OCI-M2 (cell line): Measurements from ENCODE around the gene UNC5A.
"Not testable (repeated sequence)": the region's sequence is repeated elsewhere in the genome, so short reads cannot be mapped to it uniquely, and the experiment has no call there.

Experiments used
- DNase-seq: peaks from one replicate; lab custom pipeline; 2025; ENCODE audit not compliant: unreplicated experiment; lab: John Stamatoyannopoulos, UW

Gene UNC5A

GRCh38 chr5:176861276-176861675, 50.9 kb downstream of the UNC5A start:
- DNase-seq = no peak

DNA sequence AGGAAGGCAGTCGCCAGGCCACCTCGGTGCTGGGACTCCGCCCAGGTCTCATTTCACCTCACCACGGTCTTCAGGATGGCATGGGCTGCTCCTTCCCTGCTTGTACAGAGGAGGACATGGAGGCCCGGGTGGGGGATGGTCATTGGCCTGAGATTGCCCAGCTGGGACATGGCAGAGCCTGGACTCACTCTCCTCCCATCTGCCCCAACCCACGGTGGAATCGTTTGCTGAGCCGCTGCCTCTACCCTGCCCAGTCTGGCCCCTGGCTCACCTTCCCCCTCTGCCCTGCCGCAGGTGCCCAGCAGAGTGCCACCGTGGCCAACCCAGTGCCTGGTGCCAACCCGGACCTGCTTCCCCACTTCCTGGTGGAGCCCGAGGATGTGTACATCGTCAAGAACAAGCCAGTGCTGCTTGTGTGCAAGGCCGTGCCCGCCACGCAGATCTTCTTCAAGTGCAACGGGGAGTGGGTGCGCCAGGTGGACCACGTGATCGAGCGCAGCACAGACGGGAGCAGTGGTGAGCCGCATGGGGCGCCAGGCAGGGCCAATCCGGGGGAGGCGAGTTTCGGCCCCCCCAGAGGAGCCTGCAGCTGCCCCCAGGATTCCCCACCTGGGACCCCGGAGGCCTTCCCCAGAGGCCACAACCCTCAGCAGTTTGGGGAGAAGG, 52.1 kb downstream of the UNC5A start:
- DNase-seq = no peak

DNA sequence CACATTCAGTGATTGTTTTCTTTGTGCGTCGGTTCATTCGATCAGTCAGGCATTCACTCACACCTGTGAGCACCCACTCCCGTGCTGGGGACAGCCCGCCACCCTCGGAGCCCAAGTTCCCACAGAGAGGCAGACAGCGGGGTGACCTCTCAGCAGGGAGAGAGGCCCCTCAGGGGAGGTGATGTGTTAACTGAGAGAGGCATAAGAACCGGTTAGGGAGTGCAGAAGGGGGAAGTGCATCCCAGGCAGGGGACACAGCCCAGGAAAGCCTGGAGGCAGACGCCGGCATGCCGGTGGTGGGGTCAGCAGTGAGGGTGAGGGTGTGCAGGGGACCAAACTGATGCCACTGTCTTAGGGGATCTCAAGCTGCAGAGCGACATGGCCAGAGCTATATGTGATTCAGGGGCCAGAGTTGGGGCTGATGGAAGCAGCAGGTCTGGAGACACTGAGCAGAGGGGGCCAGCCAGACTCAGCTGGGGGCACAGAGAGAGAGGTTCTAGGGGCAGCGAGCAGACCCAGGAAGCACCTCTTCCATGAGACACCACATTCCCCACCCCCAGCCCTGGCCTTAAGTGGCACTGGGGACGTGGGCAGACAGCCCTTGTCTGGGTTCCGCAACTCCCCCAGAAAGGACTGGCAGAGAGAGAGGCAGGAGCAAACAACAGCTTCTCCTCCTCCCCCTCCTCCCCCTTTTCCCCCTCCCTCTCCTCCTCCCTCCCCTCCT, 52.8 kb downstream of the UNC5A start:
- DNase-seq = no peak

GRCh38 chr5:176863765-176864098, 53.4 kb downstream of the UNC5A start:
- no peak for DNase-seq

- DNase-seq = no peak
These were observed 54.4 kb downstream of the UNC5A start for GRCh38 chr5:176864755-176865154.

DNA sequence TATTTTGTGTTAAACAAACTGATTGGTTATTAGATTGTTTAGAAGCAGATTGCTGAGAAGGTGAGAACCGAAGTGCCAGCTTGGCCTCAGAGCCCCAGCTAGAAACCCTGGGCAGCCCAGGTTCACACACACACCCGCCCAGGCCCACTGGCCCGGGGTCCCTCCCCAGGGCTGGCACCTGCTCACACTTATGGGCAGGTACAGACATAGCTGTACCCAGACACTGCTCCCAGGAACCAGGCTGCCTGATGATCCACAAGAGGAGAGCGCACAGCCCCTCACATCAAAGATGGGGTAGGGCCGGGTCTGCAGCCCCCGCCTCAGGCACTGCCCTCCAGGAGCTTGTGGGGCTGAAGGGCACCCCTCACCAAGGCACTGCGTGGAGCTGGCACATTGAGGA, 55.6 kb downstream of the UNC5A start:
- no peak for DNase-seq

- DNase-seq = no peak
These were observed 56.5 kb downstream of the UNC5A start for GRCh38 chr5:176866707-176867310.

DNA sequence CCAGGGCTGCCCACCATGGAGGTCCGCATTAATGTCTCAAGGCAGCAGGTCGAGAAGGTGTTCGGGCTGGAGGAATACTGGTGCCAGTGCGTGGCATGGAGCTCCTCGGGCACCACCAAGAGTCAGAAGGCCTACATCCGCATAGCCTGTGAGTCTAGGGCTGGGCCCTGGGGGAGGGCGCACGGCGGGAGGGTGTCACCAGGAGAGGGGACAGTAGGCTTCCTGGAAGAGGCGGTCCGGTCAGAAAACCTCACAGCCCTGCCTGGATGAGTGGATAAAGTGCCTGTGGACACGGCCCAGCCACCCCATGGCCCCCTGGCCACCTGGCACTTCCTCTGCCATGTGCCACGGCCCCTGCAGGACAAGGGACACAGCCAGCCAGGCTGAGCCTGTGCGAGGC, 57.8 kb downstream of the UNC5A start:
- no peak for DNase-seq

GRCh38 chr5:176868731-176869130, 58.4 kb downstream of the UNC5A start:
- DNase-seq = no peak

- DNase-seq = no peak
These were observed 59.2 kb downstream of the UNC5A start for GRCh38 chr5:176869501-176870109.

- no peak for DNase-seq
These were observed 59.8 kb downstream of the UNC5A start for GRCh38 chr5:176870110-176870591.

DNA sequence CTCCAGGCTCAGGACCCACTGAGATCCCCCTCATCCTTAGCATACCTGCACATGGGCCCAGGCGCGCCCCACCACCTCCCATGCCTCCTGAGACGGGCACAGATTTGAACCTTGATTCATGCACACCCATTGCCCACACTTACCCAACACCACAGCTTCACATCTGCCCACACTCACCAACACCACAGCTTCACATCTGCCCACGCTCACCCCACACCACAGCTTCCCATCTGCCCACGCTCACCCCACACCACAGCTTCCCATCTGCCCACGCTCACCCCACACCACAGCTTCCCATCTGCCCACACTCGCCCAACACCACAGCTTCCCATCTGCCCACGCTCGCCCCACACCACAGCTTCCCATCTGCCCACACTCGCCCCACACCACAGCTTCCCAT, 60.3 kb downstream of the UNC5A start:
- DNase-seq = not testable (repeated sequence)

- not testable (repeated sequence) for DNase-seq
These were observed 62.2 kb downstream of the UNC5A start for GRCh38 chr5:176872586-176872985.

DNA sequence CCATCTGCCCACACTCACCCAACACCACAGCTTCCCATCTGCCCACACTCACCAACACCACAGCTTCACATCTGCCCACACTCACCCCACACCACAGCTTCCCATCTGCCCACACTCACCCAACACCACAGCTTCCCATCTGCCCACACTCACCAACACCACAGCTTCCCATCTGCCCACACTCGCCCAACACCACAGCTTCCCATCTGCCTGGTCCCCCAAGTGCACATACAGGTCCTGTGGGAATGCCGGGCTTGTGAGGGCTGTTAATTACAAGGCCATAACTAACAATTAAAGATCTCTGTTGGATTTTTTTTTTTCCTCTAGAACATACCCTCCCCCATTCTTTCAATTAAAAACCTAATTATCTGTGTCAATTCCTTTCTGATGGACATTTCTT, 62.7 kb downstream of the UNC5A start:
- DNase-seq = not testable (repeated sequence)

DNA sequence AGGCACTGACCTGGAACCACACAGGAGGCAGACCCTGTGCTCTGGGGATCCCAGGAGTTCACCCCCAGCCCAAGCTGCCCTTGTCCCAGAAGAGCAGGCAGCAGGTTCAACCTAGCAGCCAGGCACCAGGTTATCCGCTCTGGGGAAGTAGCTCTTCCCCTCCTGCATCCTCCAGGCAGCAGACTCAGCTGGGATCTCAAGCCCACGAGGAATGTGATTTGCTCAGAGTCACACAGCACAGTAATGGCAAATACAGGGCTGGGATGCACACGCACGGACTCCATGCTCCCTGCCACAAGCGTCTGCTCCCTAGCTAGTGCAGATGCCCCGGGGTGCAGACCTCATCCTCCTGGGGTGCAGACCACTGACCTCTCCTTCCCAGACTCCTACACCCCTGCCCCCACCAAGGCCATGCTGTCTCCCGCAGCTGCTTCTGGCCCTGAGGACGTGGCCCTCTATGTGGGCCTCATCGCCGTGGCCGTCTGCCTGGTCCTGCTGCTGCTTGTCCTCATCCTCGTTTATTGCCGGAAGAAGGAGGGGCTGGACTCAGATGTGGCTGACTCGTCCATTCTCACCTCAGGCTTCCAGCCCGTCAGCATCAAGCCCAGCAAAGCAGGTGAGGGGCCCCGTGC, 63.3 kb downstream of the UNC5A start:
- DNase-seq = no peak

DNA sequence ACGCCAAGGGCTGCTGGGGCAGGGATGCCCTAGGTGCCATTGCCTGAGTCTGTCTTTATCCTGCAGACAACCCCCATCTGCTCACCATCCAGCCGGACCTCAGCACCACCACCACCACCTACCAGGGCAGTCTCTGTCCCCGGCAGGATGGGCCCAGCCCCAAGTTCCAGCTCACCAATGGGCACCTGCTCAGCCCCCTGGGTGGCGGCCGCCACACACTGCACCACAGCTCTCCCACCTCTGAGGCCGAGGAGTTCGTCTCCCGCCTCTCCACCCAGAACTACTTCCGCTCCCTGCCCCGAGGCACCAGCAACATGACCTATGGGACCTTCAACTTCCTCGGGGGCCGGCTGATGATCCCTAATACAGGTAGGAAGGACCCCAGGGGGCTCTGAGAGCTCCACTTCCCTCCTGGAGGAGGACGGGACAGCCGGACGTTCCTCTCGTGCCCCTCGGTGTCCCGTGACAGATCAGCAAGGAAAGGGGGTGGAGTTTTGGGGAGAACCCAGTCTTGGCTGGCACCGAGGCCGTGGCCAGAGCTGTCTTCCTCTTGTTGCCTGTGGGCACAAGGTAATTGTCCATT, 63.9 kb downstream of the UNC5A start:
- DNase-seq = no peak

GRCh38 chr5:176875014-176875550, 64.7 kb downstream of the UNC5A start:
- DNase-seq = no peak

DNA sequence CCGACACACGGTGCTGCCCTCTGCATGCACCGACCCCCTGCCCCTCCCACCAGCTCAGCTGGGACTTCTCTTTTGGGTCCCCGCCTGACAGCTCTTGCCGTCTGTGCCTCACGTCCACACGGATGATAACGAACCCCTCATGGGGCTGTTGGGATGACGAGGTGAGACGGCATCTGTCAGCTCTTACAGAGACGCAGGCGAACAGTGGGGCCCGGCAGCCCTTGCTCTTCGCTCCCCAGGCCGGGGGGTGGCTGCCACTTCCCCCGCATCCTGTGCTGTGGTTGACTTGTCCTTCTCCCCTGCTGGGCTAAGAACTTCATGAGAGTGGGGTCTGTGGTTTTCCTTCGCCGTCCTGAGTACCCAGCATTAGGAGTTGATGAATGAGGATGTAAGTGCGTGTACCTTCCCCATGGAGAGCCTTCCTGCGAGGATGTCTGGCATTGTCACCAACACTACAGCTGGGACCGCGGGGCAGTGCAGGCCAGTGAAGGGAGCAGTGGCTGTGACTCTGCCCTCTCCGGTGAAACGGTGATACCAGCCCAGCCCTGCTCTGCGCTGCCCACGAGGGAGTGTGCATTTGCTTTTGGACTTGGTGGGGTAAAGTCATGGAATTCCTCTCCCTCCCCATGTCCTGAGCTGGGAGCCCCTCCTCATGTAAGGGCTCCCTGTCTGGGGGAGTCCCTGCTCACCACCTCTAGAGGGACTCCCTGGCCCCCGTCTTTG, 65.6 kb downstream of the UNC5A start:
- DNase-seq = no peak

GRCh38 chr5:176876506-176877431, 66.4 kb downstream of the UNC5A start:
- no peak for DNase-seq
